ENCODE results near the gene LMO2.
"Not testable (repeated sequence)": the region's sequence is repeated elsewhere in the genome, so short reads cannot be mapped to it uniquely, and the experiment has no call there.

Gene LMO2

GRCh38 chr11:33844236-33844635 lies 47.6 kb downstream of the LMO2 start:
- no peak for TF ChIP-seq ZNF274 (IDR thresholded peaks at IDR 0.05; ENCODE audit: low read depth, low read length)
- no peak overlapping the region for H3K4me3 ChIP-seq (ENCODE audit: low read length)

DNA sequence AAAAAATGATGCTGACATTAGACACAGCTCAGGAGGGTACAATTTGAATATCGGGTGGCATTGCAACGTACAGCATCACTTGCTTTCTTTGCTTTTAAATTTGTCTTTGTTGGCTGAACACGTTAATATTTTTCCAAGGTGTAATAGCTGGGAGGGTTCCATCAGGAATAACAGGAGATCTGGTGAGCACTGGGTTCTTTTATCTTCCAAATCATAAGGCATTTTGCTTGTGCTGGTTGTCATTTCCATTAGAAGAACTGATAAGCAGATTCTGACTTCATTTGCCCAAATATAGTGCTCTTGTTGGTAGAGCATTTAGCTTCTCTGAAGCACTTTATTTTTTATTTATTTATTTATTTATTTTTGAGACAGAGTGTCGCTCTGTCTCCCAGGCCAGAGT lies 48.9 kb downstream of the LMO2 start:
- no peak overlapping the region for H3K4me3 ChIP-seq (ENCODE audit: low read length)
- TF ChIP-seq ZNF274 (IDR thresholded peaks at IDR 0.05; ENCODE audit: low read depth, low read length), result no peak

- H3K4me3 ChIP-seq (ENCODE audit: low read length), result no peak overlapping the region
- TF ChIP-seq ZNF274 (IDR thresholded peaks at IDR 0.05; ENCODE audit: low read depth, low read length), result no peak
These were observed 49.5 kb downstream of the LMO2 start for GRCh38 chr11:33842236-33842915.

GRCh38 chr11:33838234-33838633 lies 53.6 kb downstream of the LMO2 start:
- not testable (repeated sequence) for H3K4me3 ChIP-seq (ENCODE audit: low read length)

DNA sequence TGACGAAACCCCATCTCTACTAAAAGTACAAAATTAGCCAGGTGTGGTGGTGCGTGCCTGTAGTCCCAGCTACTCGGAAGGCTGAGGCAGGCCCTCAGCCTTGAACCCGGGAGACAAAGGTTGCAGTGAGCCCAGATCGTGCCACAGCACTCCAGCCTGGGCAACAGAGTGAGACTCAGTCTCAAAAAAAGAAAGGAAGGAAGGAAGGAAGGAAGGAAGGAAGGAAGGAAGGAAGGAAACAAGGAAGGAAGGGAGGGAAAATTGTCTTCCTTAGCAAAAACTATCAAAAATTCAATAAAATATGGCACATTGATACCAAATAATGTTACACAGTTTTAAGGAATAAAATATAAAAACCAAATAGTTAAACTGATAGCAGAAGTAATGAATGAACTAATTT lies 54.5 kb downstream of the LMO2 start:
- not testable (repeated sequence) for H3K4me3 ChIP-seq (ENCODE audit: low read length)

DNA sequence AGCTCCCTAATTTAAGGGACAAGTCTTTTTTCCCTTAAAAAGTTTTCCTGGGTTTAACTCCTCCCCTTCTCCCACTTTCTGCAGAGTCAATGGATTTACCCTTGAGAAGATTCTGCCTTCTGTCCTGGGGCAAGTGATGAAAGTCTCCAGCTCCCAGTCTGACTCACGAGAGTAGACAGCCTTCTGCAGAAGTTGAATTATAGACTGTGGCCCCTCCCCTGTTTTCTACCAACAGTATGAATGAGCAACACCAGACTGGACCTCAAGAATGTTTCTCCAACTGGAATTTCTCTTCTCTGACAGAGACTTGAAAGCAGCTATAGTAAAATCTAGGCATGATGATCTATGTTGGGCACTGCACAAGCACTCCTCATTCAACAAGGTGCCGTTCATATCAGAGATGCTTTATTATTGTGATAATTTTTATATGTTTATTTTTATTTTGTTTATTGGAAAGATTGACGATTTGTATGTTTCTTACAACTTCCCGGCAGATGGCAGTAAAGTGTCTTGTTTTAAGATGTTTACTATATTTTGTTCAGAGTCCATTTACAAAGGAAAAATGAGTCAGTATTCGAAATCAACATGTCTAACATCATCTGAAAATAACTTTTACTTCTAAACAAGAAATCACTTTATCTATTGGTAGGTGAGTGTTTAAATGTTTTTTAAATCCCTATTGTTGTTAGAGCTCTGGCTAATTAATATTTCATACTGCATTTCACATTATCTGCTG lies 56.6 kb downstream of the LMO2 start:
- H3K4me3 ChIP-seq (ENCODE audit: low read length), result no peak overlapping the region
- no peak for TF ChIP-seq ZNF274 (IDR thresholded peaks at IDR 0.05; ENCODE audit: low read depth, low read length)

- H3K4me3 ChIP-seq (ENCODE audit: low read length), result no peak overlapping the region
- no peak for TF ChIP-seq ZNF274 (IDR thresholded peaks at IDR 0.05; ENCODE audit: low read depth, low read length)
These were observed 59.2 kb downstream of the LMO2 start for GRCh38 chr11:33832676-33833075.

DNA sequence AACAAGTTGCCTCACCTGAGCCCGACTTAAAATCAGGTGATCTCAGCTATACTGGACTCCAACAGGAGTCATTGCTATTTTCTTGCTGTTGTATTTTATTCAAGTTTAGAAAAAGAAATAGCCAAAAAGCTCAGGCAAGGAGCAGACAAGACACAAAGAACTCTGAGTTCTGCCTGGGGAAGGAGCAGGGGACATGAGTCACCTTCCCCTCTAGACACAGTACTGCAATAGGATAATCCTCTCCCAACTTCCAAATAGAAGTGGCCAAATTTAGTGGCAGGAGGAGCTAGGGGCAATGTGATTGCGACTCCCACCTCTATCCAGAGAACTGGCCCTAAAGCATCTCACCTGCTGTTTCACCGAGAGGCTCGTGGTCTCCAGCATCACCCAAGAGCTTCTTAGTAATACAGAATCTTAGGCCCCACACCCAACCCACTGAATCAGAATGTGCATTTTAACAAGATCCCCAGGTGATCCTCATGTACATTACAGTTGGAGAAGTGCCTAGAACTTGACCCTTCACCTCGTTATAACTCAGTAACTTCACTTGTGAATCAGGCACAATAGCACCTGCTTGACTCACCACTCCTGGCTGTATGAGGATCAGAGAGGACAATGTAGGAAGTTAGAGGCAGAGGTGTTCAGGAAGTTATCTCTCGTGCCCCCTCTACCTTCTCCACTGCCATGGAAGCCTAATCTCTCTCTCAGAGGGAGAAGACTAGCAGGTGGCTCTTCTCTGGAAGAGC lies 60.8 kb downstream of the LMO2 start:
- no peak for TF ChIP-seq ZNF274 (IDR thresholded peaks at IDR 0.05; ENCODE audit: low read depth, low read length)
- H3K4me3 ChIP-seq (ENCODE audit: low read length), result no peak overlapping the region

DNA sequence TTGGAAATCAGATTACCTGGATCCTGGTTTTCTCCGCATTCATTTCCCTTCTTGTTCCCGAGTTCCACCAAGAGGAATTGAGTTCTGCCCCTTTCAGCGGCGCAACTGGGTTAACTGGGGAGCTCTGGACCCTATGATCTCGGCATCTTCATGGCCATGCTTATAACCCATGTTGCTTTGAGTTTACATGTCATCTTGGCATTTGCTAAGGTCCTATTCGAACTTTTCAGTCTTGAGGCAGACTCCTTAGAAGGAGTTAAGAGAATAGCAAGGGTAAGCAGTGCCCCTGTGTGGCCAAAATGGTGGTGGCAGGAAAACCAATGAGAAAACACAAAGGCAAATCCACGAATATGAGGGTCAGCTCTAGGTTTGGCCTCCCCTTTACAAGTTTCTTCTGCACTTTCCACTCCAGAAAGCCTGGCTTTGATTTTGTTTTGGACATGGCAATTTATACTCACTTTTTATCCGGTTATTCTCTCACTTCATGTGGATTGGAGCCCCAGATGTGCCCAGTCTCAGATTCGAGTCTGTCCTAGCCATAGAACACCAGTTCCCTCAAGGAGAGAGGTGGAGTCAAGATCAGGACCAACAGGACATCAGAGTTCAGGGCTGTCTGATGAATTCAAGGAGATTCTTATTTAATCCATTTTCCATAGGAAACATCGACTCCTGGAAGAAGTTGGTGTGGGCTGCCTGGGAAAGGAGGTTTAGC lies 62.3 kb downstream of the LMO2 start:
- H3K4me3 ChIP-seq (ENCODE audit: low read length), result peak overlapping the region; percentile 59; the same call in 1 of the 2 replicates
- no peak for TF ChIP-seq ZNF274 (IDR thresholded peaks at IDR 0.05; ENCODE audit: low read depth, low read length)

DNA sequence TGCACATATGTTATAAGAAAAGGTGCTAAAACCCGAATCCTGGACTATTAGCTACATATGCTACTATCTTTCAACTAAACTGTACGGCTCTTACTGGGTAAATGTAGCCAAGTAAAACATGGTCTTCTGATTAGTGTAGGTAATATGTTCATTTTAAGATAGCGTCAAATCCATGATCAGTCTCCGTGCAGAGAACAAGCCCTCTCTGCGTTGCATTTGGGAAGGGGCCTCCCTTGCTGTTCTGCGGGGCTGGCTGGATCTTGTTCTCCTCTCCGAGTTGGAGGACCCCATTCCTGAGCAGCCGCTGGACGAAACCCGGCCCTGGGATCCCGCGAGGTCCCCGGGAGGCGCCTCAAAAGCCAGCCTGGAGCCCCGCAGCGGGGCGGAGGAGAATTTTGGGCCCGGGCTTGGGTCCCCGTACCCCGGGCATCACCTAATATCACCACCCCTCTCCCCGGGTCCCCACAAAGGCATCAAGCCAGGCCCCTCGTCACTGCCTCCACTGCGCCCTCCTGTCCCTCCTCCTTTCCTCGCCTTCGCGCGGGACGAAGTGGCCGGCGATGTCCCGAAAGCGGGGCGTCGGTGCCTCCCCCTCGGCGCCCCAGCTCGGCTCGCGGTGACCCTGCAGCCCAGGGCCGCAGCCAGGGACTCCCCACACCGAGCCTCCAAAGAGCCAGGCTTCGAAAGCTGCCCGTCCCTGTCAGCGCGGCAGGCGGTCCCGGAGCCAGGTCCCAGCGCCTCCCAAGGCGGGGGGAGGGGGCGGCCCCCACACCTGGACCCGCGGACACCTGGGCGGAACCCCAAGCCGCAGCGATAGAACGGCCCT lies 63.1 kb downstream of the LMO2 start:
- H3K4me3 ChIP-seq (ENCODE audit: low read length), result peak overlapping the region; percentile 59; the same call in 1 of the 2 replicates
- no peak for TF ChIP-seq ZNF274 (IDR thresholded peaks at IDR 0.05; ENCODE audit: low read depth, low read length)

DNA sequence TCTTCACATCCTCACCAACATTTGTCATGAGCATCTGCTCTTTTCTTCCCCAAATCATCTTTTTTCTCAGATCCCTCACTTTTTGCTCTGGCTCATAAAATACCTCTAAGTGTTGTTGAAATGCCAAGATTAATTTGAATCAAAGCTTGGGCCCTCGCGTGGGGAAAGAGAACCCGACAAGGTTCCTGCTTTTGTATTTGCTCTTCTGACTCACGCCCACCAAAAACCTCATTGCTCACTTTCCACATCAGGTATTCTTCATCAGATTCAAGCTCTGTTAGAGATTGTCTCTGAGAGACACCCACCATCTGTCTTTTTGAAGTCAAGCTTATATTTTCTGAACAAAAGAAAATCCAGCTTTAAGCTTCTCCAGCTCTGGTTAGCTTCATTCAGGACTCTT lies 64.7 kb downstream of the LMO2 start:
- no peak overlapping the region for H3K4me3 ChIP-seq (ENCODE audit: low read length)
- no peak for TF ChIP-seq ZNF274 (IDR thresholded peaks at IDR 0.05; ENCODE audit: low read depth, low read length)

DNA sequence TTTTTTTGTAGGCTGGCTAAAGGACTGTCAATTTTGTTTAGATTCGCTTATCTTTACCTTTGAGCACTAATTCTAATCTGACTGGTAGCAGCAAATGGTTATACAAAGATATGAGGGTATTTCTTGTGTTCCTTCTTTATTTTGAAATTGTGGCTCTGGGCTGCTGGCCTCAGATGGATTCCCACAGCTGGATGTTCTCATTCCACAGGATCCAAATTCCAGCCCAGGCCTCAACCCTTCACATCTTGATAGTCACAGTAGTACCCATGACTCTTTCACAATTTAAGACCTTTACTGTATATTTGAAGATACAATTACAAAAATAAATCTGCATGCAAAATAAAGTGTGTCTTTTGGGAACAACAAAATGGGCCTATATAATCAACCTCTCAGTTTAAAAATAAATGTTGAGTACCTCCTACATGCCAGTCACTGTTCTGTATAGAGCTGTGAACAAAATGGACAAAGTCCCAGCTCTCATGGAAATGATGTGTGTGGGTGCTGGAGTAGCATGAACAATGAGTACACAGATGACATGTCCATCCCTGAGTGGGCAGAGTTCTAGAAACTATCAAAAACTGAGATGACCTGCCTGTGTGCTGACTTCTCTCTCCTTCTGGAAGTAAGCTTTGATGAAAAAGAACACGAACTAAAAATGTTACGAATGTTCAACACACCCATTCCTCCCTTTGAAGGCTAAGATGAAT lies 65.9 kb downstream of the LMO2 start:
- TF ChIP-seq ZNF274 (IDR thresholded peaks at IDR 0.05; ENCODE audit: low read depth, low read length), result no peak

GRCh38 chr11:33822981-33823380 lies 68.9 kb downstream of the LMO2 start:
- H3K4me3 ChIP-seq (ENCODE audit: low read length), result not testable (repeated sequence)

More for the DNA sequence above, 65.9 kb downstream of the LMO2 start:
- H3K4me3 ChIP-seq (ENCODE audit: low read length), result no peak overlapping the region

All from GM08714 (cell line).